Tibial nerve (tissue), 4 donors: ENCODE results near the gene FCER2. TPM values are rescaled to one million over a fixed set of nuclear protein-coding genes. Genes with fewer than 3 reads are reported as not detected.
"Not testable (repeated sequence)": the region's sequence is repeated elsewhere in the genome, so short reads cannot be mapped to it uniquely, and the experiment has no call there.

Experiments used
- DNase-seq, 2 donors: peaks; one replicate each; pipeline ENCODE4 v3.0.0-alpha.2; 2019; ENCODE audit warnings: low spot score in 2 of 2
- H3K27ac ChIP-seq, 4 donors: fragments of 200-600 bp; sonication (generic) in 3 of 4; one replicate each; pipeline ENCODE4 v1.5.1; 2017 to 2019; ENCODE audit warnings: mild to moderate bottlenecking in 1 of 4
- H3K27me3 ChIP-seq, 2 donors: fragments of 200-600 bp; sonication (generic) in 1 of 2; one replicate each; pipeline versions ENCODE4 v1.5.1 to v1.6.0; 2017 to 2019
- H3K36me3 ChIP-seq, 3 donors: fragments of 200-600 bp; sonication (generic); one replicate each; pipeline ENCODE4 v1.5.1; 2018 to 2019
- H3K4me1 ChIP-seq, 4 donors: fragments of 200-600 bp; sonication (generic) in 3 of 4; one replicate each; pipeline ENCODE4 v1.5.1; 2017 to 2019
- H3K4me3 ChIP-seq, 4 donors: fragments of 200-600 bp; sonication (generic) in 3 of 4; one replicate each; pipeline ENCODE4 v1.5.1; 2017 to 2019; ENCODE audit warnings: mild to moderate bottlenecking in 1 of 4, moderate library complexity in 1 of 4
- H3K9me3 ChIP-seq, 4 donors: fragments of 200-600 bp; sonication (generic) in 3 of 4; one replicate each; pipeline ENCODE4 v1.5.1; 2017 to 2019
- EP300 ChIP-seq, 2 donors: sonication (generic); formaldehyde crosslinking; IDR thresholded peaks; one replicate each; pipeline ENCODE4 v1.6.1; 2017; ENCODE audit warnings: antibody characterized with exemption in 2 of 2, mild to moderate bottlenecking in 1 of 2
- POLR2A ChIP-seq, 2 donors: fragments of 450-650 bp; IDR thresholded peaks; one replicate each; pipeline ENCODE4 v1.6.1; 2017; ENCODE audit warnings: antibody characterized with exemption in 2 of 2, mild to moderate bottlenecking in 2 of 2, moderate library complexity in 2 of 2
- WGBS, 2 donors: methylation state at CpG; one replicate each; pipeline ENCODE4 v1.1.5; 2018; 5-methylcytosine and 5-hydroxymethylcytosine counted together
- total RNA-seq, 4 donors: library from RNA; depleted of rRNA; stranded (reverse); fragments of >200 nt; gene quantifications; one replicate each; pipeline ENCODE4 v1.1.0, GENCODE V29; 2016
- TF ChIP-seq, protein P1 (sequence below), 5 experiments: fragments of 200-600 bp in 3 of 5; fragments of 450-650 bp in 2 of 5; sonication (generic) in 3 of 5; IDR thresholded peaks; one replicate each; pipeline ENCODE4 v1.5.1; 2016 to 2019; ENCODE audit warnings: antibody characterized with exemption in 5 of 5, mild to moderate bottlenecking in 3 of 5, moderate library complexity in 2 of 5

FCER2 gene
- total RNA-seq, 4 donors from 2014 or later: 0.90 to 1.0 TPM; not detected in 2

GRCh38 chr19:7746903-7747884 lies 45.3 kb upstream of the FCER2 start, which contains the start of gene CD209:
Gene CD209, minus strand, starts transcription at chr19:7747534. Its CDS starts 23 bp downstream, at chr19:7747511.
- H3K27ac ChIP-seq: no peak within 1 kb of the TSS
- no peak for DNase-seq
- H3K4me3 ChIP-seq: no peak within 1 kb of the TSS
- no peaks in the 10 kb centered on the region for H3K27me3 ChIP-seq
- no peaks in the 10 kb centered on the region for H3K36me3 ChIP-seq
- 49 to 57% methylated on average over 7 of the region's 7 CpGs for WGBS, 2 donors
- no peaks in the 10 kb centered on the region for H3K9me3 ChIP-seq
- TF ChIP-seq, protein P1, sequence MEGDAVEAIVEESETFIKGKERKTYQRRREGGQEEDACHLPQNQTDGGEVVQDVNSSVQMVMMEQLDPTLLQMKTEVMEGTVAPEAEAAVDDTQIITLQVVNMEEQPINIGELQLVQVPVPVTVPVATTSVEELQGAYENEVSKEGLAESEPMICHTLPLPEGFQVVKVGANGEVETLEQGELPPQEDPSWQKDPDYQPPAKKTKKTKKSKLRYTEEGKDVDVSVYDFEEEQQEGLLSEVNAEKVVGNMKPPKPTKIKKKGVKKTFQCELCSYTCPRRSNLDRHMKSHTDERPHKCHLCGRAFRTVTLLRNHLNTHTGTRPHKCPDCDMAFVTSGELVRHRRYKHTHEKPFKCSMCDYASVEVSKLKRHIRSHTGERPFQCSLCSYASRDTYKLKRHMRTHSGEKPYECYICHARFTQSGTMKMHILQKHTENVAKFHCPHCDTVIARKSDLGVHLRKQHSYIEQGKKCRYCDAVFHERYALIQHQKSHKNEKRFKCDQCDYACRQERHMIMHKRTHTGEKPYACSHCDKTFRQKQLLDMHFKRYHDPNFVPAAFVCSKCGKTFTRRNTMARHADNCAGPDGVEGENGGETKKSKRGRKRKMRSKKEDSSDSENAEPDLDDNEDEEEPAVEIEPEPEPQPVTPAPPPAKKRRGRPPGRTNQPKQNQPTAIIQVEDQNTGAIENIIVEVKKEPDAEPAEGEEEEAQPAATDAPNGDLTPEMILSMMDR (IDR thresholded peaks at IDR 0.05): no peak
- TF ChIP-seq EP300 (IDR thresholded peaks at IDR 0.05) (no peak), POLR2A (IDR thresholded peaks at IDR 0.05) (no peak)
- H3K4me1 ChIP-seq: no peaks in the 10 kb centered on the region

GRCh38 chr19:7746306-7746705 lies 44.4 kb upstream of the FCER2 start:
- not testable (repeated sequence) for H3K4me1 ChIP-seq, H3K27me3 ChIP-seq, H3K36me3 ChIP-seq, H3K27ac ChIP-seq, H3K9me3 ChIP-seq, H3K4me3 ChIP-seq, DNase-seq
- WGBS, 2 donors: 68% methylated on average over 4 of the region's 4 CpGs; no CpG with 5 or more reads in 1 of the 2 donors

- no peaks in the 10 kb centered on the region for H3K4me1 ChIP-seq
- H3K9me3 ChIP-seq: no peaks in the 10 kb centered on the region
- DNase-seq: no peak
- TF ChIP-seq EP300 (IDR thresholded peaks at IDR 0.05): no peak
- H3K27me3 ChIP-seq: no peaks in the 10 kb centered on the region
- 84 to 86% methylated on average over 11 to 12 of the region's 12 CpGs for WGBS, 2 donors
- H3K27ac ChIP-seq: no peak overlapping the region
- no peaks in the 10 kb centered on the region for H3K36me3 ChIP-seq
- no peak overlapping the region for H3K4me3 ChIP-seq
Measured at GRCh38 chr19:7744871-7745650, 43.1 kb upstream of the FCER2 start.

GRCh38 chr19:7744199-7744786 lies 42.4 kb upstream of the FCER2 start:
- Histone ChIP-seq H3K9me3 (no peaks in the 10 kb centered on the region), H3K4me1 (no peaks in the 10 kb centered on the region), H3K27ac (no peak overlapping the region), H3K4me3 (no peak overlapping the region), H3K27me3 (no peaks in the 10 kb centered on the region), H3K36me3 (no peaks in the 10 kb centered on the region)
- no peak for DNase-seq
- 68 to 71% methylated on average over 5 of the region's 5 CpGs for WGBS, 2 donors
- TF ChIP-seq, protein P1 (IDR thresholded peaks at IDR 0.05): no peak

- H3K4me3 ChIP-seq: no peak overlapping the region
- H3K4me1 ChIP-seq: no peaks in the 10 kb centered on the region
- no peak for TF ChIP-seq EP300 (IDR thresholded peaks at IDR 0.05)
- no peak for TF ChIP-seq POLR2A (IDR thresholded peaks at IDR 0.05)
- TF ChIP-seq, protein P1 (IDR thresholded peaks at IDR 0.05): no peak
- no peaks in the 10 kb centered on the region for H3K27me3 ChIP-seq
- H3K9me3 ChIP-seq: no peaks in the 10 kb centered on the region
- H3K27ac ChIP-seq: no peak overlapping the region
- 76 to 82% methylated on average over 2 of the region's 2 CpGs for WGBS, 2 donors
- DNase-seq: no peak
- H3K36me3 ChIP-seq: no peaks in the 10 kb centered on the region
Measured at GRCh38 chr19:7743425-7743841, 41.5 kb upstream of the FCER2 start.
